WTC11 (cell line): ENCODE measurements around the gene KLK12. TPM values are rescaled to one million over a fixed set of nuclear protein-coding genes. Genes with fewer than 3 reads are reported as not detected.

Source experiments
- ATAC-seq: fragments of 200-7000 bp; cut with Tn5 transposase; 2 replicates; pipeline ENCODE4 v1.10.0; 2021; ENCODE audit warnings: mild to moderate bottlenecking, moderate library complexity
- CTCF ChIA-PET: fragments of 300-600 bp; sonication (Branson Sonifier 250); formaldehyde crosslinking; loops from one replicate; lab custom pipeline; 2021; ENCODE audit warnings: antibody characterized with exemption; lab: Charles Lee
- POLR2A ChIA-PET: fragments of 350-600 bp; sonication (Branson Sonifier 250); formaldehyde crosslinking; loops from one replicate; lab custom pipeline; 2021; ENCODE audit warnings: antibody characterized with exemption; lab: Charles Lee
- DNase-seq: peaks from one replicate; pipeline ENCODE4 v3.0.0; 2021; ENCODE audit warnings: low spot score
- H3K27ac Mint-ChIP-seq: 2 replicates; pipeline ENCODE4 v1.8.0; 2021; ENCODE audit warnings: mixed read lengths
- H3K27me3 Mint-ChIP-seq: 2 replicates; pipeline ENCODE4 v1.8.0; 2021; ENCODE audit warnings: low read depth, mild to moderate bottlenecking, moderate library complexity, mixed read lengths
- H3K36me3 Mint-ChIP-seq: 2 replicates; pipeline ENCODE4 v1.8.0; 2021; ENCODE audit warnings: mixed read lengths
- H3K4me1 Mint-ChIP-seq: 2 replicates; pipeline ENCODE4 v1.8.0; 2022; ENCODE audit warnings: mixed read lengths
- H3K4me3 Mint-ChIP-seq: 2 replicates; pipeline ENCODE4 v1.8.0; 2021; ENCODE audit warnings: mild to moderate bottlenecking, moderate library complexity, mixed read lengths
- H3K9me3 Mint-ChIP-seq: 2 replicates; pipeline ENCODE4 v1.8.0; 2021; ENCODE audit warnings: mixed read lengths
- ARID4B ChIP-seq: sonication (generic); formaldehyde crosslinking; IDR thresholded peaks from 2 replicates; pipeline ENCODE4 v1.8.0; 2023; ENCODE audit warnings: missing genetic modification reagents, mild to moderate bottlenecking, borderline replicate concordance
- ATF2 ChIP-seq: sonication (generic); formaldehyde crosslinking; IDR thresholded peaks from 2 replicates; pipeline ENCODE4 v1.8.1; 2022; ENCODE audit warnings: low read depth, missing genetic modification reagents, borderline replicate concordance
- ATF3 ChIP-seq: sonication (generic); formaldehyde crosslinking; conservative IDR thresholded peaks from 2 replicates; pipeline ENCODE4 v1.8.1; 2022; ENCODE audit warnings: mild to moderate bottlenecking, missing genetic modification reagents
- CBFB ChIP-seq: sonication (generic); formaldehyde crosslinking; IDR thresholded peaks from 2 replicates; pipeline ENCODE4 v1.8.1; 2022; ENCODE audit warnings: mild to moderate bottlenecking, low read depth, missing genetic modification reagents
- CREB1 ChIP-seq: sonication (generic); formaldehyde crosslinking; IDR thresholded peaks from 2 replicates; pipeline ENCODE4 v1.8.0; 2023; ENCODE audit warnings: mild to moderate bottlenecking, missing genetic modification reagents
- ETV6 ChIP-seq: sonication (generic); formaldehyde crosslinking; IDR thresholded peaks from 2 replicates; pipeline ENCODE4 v1.8.1; 2022; ENCODE audit warnings: mild to moderate bottlenecking, missing genetic modification reagents
- GABPB1 ChIP-seq: sonication (generic); formaldehyde crosslinking; IDR thresholded peaks from 2 replicates; pipeline ENCODE4 v1.8.1; 2023; ENCODE audit warnings: mild to moderate bottlenecking, missing genetic modification reagents
- KAT7 ChIP-seq: sonication (generic); formaldehyde crosslinking; IDR thresholded peaks from 2 replicates; pipeline ENCODE4 v1.8.1; 2023; ENCODE audit warnings: missing genetic modification reagents, mild to moderate bottlenecking, borderline replicate concordance
- MAX ChIP-seq: sonication (generic); formaldehyde crosslinking; IDR thresholded peaks from 2 replicates; pipeline ENCODE4 v1.8.0; 2022; ENCODE audit warnings: mild to moderate bottlenecking, missing genetic modification reagents
- NFATC4 ChIP-seq: fragments of 250-450 bp; sonication (Bioruptor Pico); IDR thresholded peaks from 2 replicates; pipeline ENCODE4 v1.9.0; 2021; ENCODE audit warnings: mild to moderate bottlenecking
- NFE2L1 ChIP-seq: sonication (generic); formaldehyde crosslinking; IDR thresholded peaks from 2 replicates; pipeline ENCODE4 v1.8.1; 2023; ENCODE audit warnings: missing genetic modification reagents
- NR3C1 ChIP-seq: sonication (generic); formaldehyde crosslinking; conservative IDR thresholded peaks from 2 replicates; pipeline ENCODE4 v1.8.1; 2023; ENCODE audit warnings: low read depth, mild to moderate bottlenecking, missing genetic modification reagents
- PREB ChIP-seq: sonication (generic); formaldehyde crosslinking; IDR thresholded peaks from 2 replicates; pipeline ENCODE4 v1.8.1; 2022; ENCODE audit warnings: mild to moderate bottlenecking, missing genetic modification reagents, moderate library complexity, borderline replicate concordance
- RELA ChIP-seq: sonication (generic); formaldehyde crosslinking; IDR thresholded peaks from 2 replicates; pipeline ENCODE4 v1.8.1; 2022; ENCODE audit warnings: missing genetic modification reagents, mild to moderate bottlenecking, borderline replicate concordance
- TEAD4 ChIP-seq: sonication (generic); formaldehyde crosslinking; IDR thresholded peaks from 2 replicates; pipeline ENCODE4 v1.8.0; 2022; ENCODE audit warnings: mild to moderate bottlenecking, missing genetic modification reagents
- TP53 ChIP-seq: sonication (generic); formaldehyde crosslinking; IDR thresholded peaks from 2 replicates; pipeline ENCODE4 v1.8.1; 2023; ENCODE audit warnings: mild to moderate bottlenecking, missing genetic modification reagents
- USF1 ChIP-seq: sonication (generic); formaldehyde crosslinking; IDR thresholded peaks from 2 replicates; pipeline ENCODE4 v1.8.0; 2022; ENCODE audit warnings: mild to moderate bottlenecking, missing genetic modification reagents
- ZNF232 ChIP-seq: sonication (generic); formaldehyde crosslinking; IDR thresholded peaks from 2 replicates; pipeline ENCODE4 v1.8.0; 2022; ENCODE audit warnings: mild to moderate bottlenecking, missing genetic modification reagents
- ZNF281 ChIP-seq: sonication (generic); formaldehyde crosslinking; IDR thresholded peaks from 2 replicates; pipeline ENCODE4 v1.8.0; 2023; ENCODE audit warnings: mild to moderate bottlenecking, missing genetic modification reagents
- ZNF317 ChIP-seq: sonication (generic); formaldehyde crosslinking; IDR thresholded peaks from 2 replicates; pipeline ENCODE4 v1.8.1; 2023; ENCODE audit warnings: low read depth, mild to moderate bottlenecking, moderate library complexity, missing genetic modification reagents, borderline replicate concordance
- total RNA-seq: library from RNA; stranded (reverse); gene quantifications from 3 replicates; pipeline ENCODE4 v1.2.3, GENCODE V29; 2021

The KLK12 gene
- total RNA-seq, 1 experiment from 2014 or later = not detected

- peaks cover 21% of the 10 kb centered on the region for H3K4me1 Mint-ChIP-seq
- no peak overlapping the region for H3K27ac Mint-ChIP-seq
- DNase-seq (no peak), ATAC-seq (no peak)
- no peak for TF ChIP-seq CBFB (CRISPR knock-in tag)
- TF ChIP-seq TP53 = no peak
- no peak for TF ChIP-seq ZNF317 (CRISPR knock-in tag)
- TF ChIP-seq NFATC4 = no peak
- no peak for TF ChIP-seq PREB
- peaks cover 2% of the 10 kb centered on the region; the same call in 1 of the 2 replicates for H3K36me3 Mint-ChIP-seq
- H3K27me3 Mint-ChIP-seq = peaks cover 4% of the 10 kb centered on the region; the same call in 1 of the 2 replicates
- no peak overlapping the region for H3K4me3 Mint-ChIP-seq
- ChIA-PET CTCF (interaction anchor here (1.6 kb wide), 1 partner anchor 16 kb away, joined by 7 read pairs; no protein-coding TSS in a partner anchor), POLR2A (no interaction called here)
- H3K9me3 Mint-ChIP-seq = peaks cover 8% of the 10 kb centered on the region
Measured at GRCh38 chr19:51078731-51079130, 43.9 kb upstream of the KLK12 start.

GRCh38 chr19:51078104-51078503 lies 43.3 kb upstream of the KLK12 start:
- ATAC-seq = no peak
- Mint-ChIP-seq H3K4me1 (peaks cover 17% of the 10 kb centered on the region), H3K27me3 (peaks cover 10% of the 10 kb centered on the region; the same call in 1 of the 2 replicates), H3K4me3 (no peak overlapping the region), H3K27ac (no peak overlapping the region), H3K36me3 (peaks cover 8% of the 10 kb centered on the region), H3K9me3 (peaks cover 14% of the 10 kb centered on the region)
- ChIA-PET POLR2A (no interaction called here), CTCF (interaction anchor here (0.7 to 1.6 kb wide), 3 partner anchors 9 to 61 kb away, joined by 3 to 7 read pairs (median 4); no protein-coding TSS in a partner anchor)
- no peak for DNase-seq
- TF ChIP-seq NR3C1 (CRISPR knock-in tag) = no peak
- no peak for TF ChIP-seq ATF3
- TF ChIP-seq CBFB (CRISPR knock-in tag) = no peak
- no peak for TF ChIP-seq MAX
- TF ChIP-seq ZNF281 (CRISPR knock-in tag) = no peak
- no peak for TF ChIP-seq ATF2 (CRISPR knock-in tag)
- no peak for TF ChIP-seq GABPB1 (CRISPR knock-in tag)
- TF ChIP-seq TEAD4 (CRISPR knock-in tag) = no peak
- no peak for TF ChIP-seq NFE2L1 (CRISPR knock-in tag)
- TF ChIP-seq USF1 (CRISPR knock-in tag) = no peak
- TF ChIP-seq KAT7 = no peak
- TF ChIP-seq CREB1 (CRISPR knock-in tag) = no peak
- TF ChIP-seq ETV6 (CRISPR knock-in tag) = no peak
- no peak for TF ChIP-seq RELA
- no peak for TF ChIP-seq NFATC4
- TF ChIP-seq ARID4B (CRISPR knock-in tag) = no peak
- TF ChIP-seq ZNF232 = no peak
